H1 (cell line): ENCODE results near the gene CERS1. TPM values are rescaled to one million over a fixed set of nuclear protein-coding genes. Genes with fewer than 3 reads are reported as not detected.

Source experiments
- FOSL1 ChIP-seq: IDR thresholded peaks from 2 replicates; pipeline ENCODE4 v1.6.1; 2011; ENCODE audit warnings: mild to moderate bottlenecking, low read depth, low read length, moderate library complexity; ENCODE audit not compliant: insufficient read depth
- GABPA ChIP-seq: IDR thresholded peaks from 2 replicates; pipeline ENCODE4 v1.6.1; 2011; ENCODE audit warnings: mild to moderate bottlenecking, low read length, moderate library complexity, borderline replicate concordance; ENCODE audit not compliant: insufficient read depth
- PHF8 ChIP-seq: fragments of 200-600 bp; sonication (generic); conservative IDR thresholded peaks from 2 replicates; pipeline ENCODE4 v1.7.1; 2012; ENCODE audit warnings: low read depth, mild to moderate bottlenecking, inconsistent platforms, low read length, moderate library complexity
- RNF2 ChIP-seq: fragments of 200-900, 300-1000 bp; sonication (generic); IDR thresholded peaks from 2 replicates; pipeline ENCODE4 v1.7.1; 2016; ENCODE audit warnings: borderline replicate concordance, low read depth, mild to moderate bottlenecking, antibody characterized with exemption, low read length; ENCODE audit not compliant: poor library complexity, severe bottlenecking; ENCODE audit errors: missing control alignments
- polyA plus RNA-seq, 7 experiments: library from polyadenylated mRNA; depleted of rRNA in 3 of 7; stranded (reverse) in 5 of 7; unstranded in 2 of 7; fragments of >200 nt in 5 of 7; fragments of 200-250 nt in 2 of 7; gene quantifications; 1 replicate in 5 of 7; 2 replicates in 1 of 7; 4 replicates in 1 of 7; pipeline versions ENCODE4 v1.2.1 to v1.2.3, GENCODE V29; 2011 to 2013; ENCODE audit warnings: missing spikeins in 2 of 7, mixed read lengths in 2 of 7
- total RNA-seq: library from RNA; stranded (reverse); fragmentation: NEBNext Ultra II Directional; extraction: Animal tissue kit (Norgen Biotek cat#: 25700); gene quantifications from 2 replicates; pipeline ENCODE4 v1.2.1, GENCODE V29; 2021
- TF ChIP-seq, protein P1 (sequence below): fragments of 300-600 bp; sonication (generic); IDR thresholded peaks from 2 replicates; pipeline ENCODE4 v1.7.1; 2012; ENCODE audit warnings: low read length, moderate library complexity, mild to moderate bottlenecking, inconsistent platforms; ENCODE audit not compliant: insufficient replicate concordance

The CERS1 gene
- total and polyA plus RNA-seq, 2 of the 8 experiments (the other 6 are each of a cell fraction or from before 2014, with no cell fraction given) = 18.6 to 51.0 TPM

DNA sequence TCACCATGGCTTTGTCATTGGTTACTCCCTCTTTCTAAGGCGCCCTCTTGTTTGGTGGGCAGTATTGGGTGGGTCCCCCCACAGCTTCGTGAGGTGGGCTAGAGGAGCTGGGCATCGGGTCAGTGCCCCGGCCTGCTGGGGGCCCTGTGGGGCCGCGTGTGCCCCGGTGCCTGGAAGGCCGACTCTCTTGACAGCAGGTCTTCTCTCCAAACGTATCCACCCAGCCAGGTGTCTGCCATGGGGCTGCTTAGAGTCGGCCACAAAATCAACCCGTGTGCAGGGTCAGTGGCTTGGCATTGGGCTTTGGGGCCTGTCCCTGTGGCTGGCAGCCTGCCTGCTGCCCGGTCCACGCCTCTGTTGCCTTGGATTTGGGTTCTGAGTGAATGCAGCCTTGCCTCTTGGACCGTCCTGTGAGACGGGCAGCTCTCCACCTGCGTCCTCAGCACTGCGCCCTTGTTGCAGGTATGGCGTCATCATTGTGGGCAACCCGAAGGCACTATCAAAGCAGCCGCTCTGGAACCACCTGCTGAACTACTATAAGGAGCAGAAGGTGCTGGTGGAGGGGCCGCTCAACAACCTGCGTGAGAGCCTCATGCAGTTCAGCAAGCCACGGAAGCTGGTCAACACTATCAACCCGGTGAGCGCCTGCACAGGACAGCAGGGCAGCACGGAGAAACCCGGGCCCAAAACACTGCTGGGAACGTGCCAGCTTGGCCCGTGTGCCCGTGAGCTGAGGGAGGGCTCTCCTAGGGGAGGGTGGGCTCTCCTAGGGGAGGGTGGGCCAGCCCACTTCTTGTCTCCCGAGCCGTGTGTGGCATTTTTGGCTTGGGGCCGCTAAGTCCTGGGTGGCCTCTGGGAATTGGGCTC is 32.7 kb downstream of the CERS1 start (continued):
- TF ChIP-seq, protein P1, sequence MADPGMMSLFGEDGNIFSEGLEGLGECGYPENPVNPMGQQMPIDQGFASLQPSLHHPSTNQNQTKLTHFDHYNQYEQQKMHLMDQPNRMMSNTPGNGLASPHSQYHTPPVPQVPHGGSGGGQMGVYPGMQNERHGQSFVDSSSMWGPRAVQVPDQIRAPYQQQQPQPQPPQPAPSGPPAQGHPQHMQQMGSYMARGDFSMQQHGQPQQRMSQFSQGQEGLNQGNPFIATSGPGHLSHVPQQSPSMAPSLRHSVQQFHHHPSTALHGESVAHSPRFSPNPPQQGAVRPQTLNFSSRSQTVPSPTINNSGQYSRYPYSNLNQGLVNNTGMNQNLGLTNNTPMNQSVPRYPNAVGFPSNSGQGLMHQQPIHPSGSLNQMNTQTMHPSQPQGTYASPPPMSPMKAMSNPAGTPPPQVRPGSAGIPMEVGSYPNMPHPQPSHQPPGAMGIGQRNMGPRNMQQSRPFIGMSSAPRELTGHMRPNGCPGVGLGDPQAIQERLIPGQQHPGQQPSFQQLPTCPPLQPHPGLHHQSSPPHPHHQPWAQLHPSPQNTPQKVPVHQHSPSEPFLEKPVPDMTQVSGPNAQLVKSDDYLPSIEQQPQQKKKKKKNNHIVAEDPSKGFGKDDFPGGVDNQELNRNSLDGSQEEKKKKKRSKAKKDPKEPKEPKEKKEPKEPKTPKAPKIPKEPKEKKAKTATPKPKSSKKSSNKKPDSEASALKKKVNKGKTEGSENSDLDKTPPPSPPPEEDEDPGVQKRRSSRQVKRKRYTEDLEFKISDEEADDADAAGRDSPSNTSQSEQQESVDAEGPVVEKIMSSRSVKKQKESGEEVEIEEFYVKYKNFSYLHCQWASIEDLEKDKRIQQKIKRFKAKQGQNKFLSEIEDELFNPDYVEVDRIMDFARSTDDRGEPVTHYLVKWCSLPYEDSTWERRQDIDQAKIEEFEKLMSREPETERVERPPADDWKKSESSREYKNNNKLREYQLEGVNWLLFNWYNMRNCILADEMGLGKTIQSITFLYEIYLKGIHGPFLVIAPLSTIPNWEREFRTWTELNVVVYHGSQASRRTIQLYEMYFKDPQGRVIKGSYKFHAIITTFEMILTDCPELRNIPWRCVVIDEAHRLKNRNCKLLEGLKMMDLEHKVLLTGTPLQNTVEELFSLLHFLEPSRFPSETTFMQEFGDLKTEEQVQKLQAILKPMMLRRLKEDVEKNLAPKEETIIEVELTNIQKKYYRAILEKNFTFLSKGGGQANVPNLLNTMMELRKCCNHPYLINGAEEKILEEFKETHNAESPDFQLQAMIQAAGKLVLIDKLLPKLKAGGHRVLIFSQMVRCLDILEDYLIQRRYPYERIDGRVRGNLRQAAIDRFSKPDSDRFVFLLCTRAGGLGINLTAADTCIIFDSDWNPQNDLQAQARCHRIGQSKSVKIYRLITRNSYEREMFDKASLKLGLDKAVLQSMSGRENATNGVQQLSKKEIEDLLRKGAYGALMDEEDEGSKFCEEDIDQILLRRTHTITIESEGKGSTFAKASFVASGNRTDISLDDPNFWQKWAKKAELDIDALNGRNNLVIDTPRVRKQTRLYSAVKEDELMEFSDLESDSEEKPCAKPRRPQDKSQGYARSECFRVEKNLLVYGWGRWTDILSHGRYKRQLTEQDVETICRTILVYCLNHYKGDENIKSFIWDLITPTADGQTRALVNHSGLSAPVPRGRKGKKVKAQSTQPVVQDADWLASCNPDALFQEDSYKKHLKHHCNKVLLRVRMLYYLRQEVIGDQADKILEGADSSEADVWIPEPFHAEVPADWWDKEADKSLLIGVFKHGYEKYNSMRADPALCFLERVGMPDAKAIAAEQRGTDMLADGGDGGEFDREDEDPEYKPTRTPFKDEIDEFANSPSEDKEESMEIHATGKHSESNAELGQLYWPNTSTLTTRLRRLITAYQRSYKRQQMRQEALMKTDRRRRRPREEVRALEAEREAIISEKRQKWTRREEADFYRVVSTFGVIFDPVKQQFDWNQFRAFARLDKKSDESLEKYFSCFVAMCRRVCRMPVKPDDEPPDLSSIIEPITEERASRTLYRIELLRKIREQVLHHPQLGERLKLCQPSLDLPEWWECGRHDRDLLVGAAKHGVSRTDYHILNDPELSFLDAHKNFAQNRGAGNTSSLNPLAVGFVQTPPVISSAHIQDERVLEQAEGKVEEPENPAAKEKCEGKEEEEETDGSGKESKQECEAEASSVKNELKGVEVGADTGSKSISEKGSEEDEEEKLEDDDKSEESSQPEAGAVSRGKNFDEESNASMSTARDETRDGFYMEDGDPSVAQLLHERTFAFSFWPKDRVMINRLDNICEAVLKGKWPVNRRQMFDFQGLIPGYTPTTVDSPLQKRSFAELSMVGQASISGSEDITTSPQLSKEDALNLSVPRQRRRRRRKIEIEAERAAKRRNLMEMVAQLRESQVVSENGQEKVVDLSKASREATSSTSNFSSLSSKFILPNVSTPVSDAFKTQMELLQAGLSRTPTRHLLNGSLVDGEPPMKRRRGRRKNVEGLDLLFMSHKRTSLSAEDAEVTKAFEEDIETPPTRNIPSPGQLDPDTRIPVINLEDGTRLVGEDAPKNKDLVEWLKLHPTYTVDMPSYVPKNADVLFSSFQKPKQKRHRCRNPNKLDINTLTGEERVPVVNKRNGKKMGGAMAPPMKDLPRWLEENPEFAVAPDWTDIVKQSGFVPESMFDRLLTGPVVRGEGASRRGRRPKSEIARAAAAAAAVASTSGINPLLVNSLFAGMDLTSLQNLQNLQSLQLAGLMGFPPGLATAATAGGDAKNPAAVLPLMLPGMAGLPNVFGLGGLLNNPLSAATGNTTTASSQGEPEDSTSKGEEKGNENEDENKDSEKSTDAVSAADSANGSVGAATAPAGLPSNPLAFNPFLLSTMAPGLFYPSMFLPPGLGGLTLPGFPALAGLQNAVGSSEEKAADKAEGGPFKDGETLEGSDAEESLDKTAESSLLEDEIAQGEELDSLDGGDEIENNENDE = no peak
- no peak for TF ChIP-seq PHF8
- TF ChIP-seq FOSL1 = no peak
- no peak for TF ChIP-seq RNF2
- TF ChIP-seq GABPA = no peak
- TF ChIP-seq, all 59 proteins: peak for 0
